ENCODE measurements around the gene COL15A1.
A peak's percentile ranks its signal among the peaks of the same experiment; 100 is the strongest.

The COL15A1 gene

DNA sequence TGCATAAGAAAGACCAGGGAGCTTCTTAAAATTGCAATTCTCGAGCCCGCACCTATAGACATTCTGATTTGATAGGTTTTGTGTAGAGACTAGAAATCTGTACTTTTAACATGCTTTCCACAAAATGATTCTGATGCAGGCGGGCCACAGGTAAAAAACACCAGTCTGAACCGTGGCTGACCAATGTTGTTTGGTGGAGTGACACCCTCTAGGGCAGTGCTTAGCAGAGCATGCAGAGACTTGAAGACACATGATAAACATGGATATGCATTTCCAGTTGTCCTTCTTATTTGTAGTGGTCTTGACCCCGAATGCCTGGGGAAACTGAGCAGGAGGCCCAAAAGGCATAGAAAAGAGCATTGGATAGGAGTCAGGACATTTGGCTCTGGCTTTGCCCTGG lies 10.5 kb upstream of the COL15A1 start:
- no peak overlapping the region for H3K4me3 ChIP-seq (ENCODE audit: low read depth, low read length)
- H3K9ac ChIP-seq (ENCODE audit: low read depth, low read length), result no peak overlapping the region
- no peaks in the 10 kb centered on the region for H3K9me3 ChIP-seq (ENCODE audit: control insufficient read depth, insufficient read depth, low read length)
- H3K27me3 ChIP-seq (ENCODE audit: control insufficient read depth, insufficient read depth, low read length), result no peaks in the 10 kb centered on the region
- H3K4me1 ChIP-seq (ENCODE audit: control insufficient read depth, insufficient read depth, low read length), result peaks cover 3% of the 10 kb centered on the region
- H3K36me3 ChIP-seq (ENCODE audit: control insufficient read depth, insufficient read depth, low read length), result no peaks in the 10 kb centered on the region

- H3K9ac ChIP-seq (ENCODE audit: low read depth, low read length), result no peak overlapping the region
- no peak overlapping the region for H3K4me3 ChIP-seq (ENCODE audit: low read depth, low read length)
- H3K4me1 ChIP-seq (ENCODE audit: control insufficient read depth, insufficient read depth, low read length), result peaks cover 3% of the 10 kb centered on the region
- no peaks in the 10 kb centered on the region for H3K27me3 ChIP-seq (ENCODE audit: control insufficient read depth, insufficient read depth, low read length)
- no peaks in the 10 kb centered on the region for H3K36me3 ChIP-seq (ENCODE audit: control insufficient read depth, insufficient read depth, low read length)
- H3K9me3 ChIP-seq (ENCODE audit: control insufficient read depth, insufficient read depth, low read length), result no peaks in the 10 kb centered on the region
Observed at GRCh38 chr9:98933890-98934289, 9.8 kb upstream of the COL15A1 start.

GRCh38 chr9:98935071-98935505 lies 8.6 kb upstream of the COL15A1 start:
- Histone ChIP-seq H3K4me3 (ENCODE audit: low read depth, low read length) (no peak overlapping the region), H3K4me1 (ENCODE audit: control insufficient read depth, insufficient read depth, low read length) (no peaks in the 10 kb centered on the region), H3K27me3 (ENCODE audit: control insufficient read depth, insufficient read depth, low read length) (peaks cover 3% of the 10 kb centered on the region), H3K36me3 (ENCODE audit: control insufficient read depth, insufficient read depth, low read length) (no peaks in the 10 kb centered on the region), H3K9ac (ENCODE audit: low read depth, low read length) (no peak overlapping the region), H3K9me3 (ENCODE audit: control insufficient read depth, insufficient read depth, low read length) (no peaks in the 10 kb centered on the region)

- H3K27me3 ChIP-seq (ENCODE audit: control insufficient read depth, insufficient read depth, low read length), result peaks cover 49% of the 10 kb centered on the region
- H3K36me3 ChIP-seq (ENCODE audit: control insufficient read depth, insufficient read depth, low read length), result no peaks in the 10 kb centered on the region
- H3K4me1 ChIP-seq (ENCODE audit: control insufficient read depth, insufficient read depth, low read length), result no peaks in the 10 kb centered on the region
- H3K9ac ChIP-seq (ENCODE audit: low read depth, low read length), result no peak overlapping the region
- no peak overlapping the region for H3K4me3 ChIP-seq (ENCODE audit: low read depth, low read length)
- H3K9me3 ChIP-seq (ENCODE audit: control insufficient read depth, insufficient read depth, low read length), result no peaks in the 10 kb centered on the region
Observed at GRCh38 chr9:98940276-98940675, 3.4 kb upstream of the COL15A1 start.

DNA sequence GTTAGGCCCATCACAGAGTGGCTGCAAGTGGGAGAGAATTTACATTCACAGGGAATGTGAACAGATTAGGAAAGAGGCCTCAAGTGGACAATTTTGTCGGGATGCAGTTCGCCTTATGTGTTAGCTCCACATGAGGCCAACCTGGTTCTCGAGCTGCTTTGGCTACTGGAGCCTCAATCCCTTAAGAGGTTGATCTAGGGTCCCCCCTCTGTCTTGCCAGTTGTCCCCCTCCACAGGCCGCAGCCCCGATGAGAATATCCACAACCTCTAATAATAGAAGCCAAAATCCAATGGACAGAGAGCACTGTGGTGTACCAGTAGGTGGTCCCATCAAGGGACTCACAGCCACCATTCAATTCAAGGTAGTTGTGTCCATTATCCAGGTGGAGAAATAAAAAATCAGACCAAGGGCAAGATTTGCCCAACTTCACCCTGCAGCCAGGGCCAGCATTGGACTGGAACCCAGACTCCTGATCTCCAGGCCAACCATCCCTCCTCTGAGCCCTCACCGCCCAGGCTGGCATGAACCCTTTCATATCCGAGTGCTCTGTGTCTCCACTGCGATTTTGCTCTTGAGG lies 1.7 kb upstream of the COL15A1 start:
- peaks cover 3% of the 10 kb centered on the region for H3K4me1 ChIP-seq (ENCODE audit: control insufficient read depth, insufficient read depth, low read length)
- peaks cover 62% of the 10 kb centered on the region for H3K27me3 ChIP-seq (ENCODE audit: control insufficient read depth, insufficient read depth, low read length)
- no peak overlapping the region for H3K9ac ChIP-seq (ENCODE audit: low read depth, low read length)
- H3K36me3 ChIP-seq (ENCODE audit: control insufficient read depth, insufficient read depth, low read length), result no peaks in the 10 kb centered on the region
- no peaks in the 10 kb centered on the region for H3K9me3 ChIP-seq (ENCODE audit: control insufficient read depth, insufficient read depth, low read length)
- no peak overlapping the region for H3K4me3 ChIP-seq (ENCODE audit: low read depth, low read length)

DNA sequence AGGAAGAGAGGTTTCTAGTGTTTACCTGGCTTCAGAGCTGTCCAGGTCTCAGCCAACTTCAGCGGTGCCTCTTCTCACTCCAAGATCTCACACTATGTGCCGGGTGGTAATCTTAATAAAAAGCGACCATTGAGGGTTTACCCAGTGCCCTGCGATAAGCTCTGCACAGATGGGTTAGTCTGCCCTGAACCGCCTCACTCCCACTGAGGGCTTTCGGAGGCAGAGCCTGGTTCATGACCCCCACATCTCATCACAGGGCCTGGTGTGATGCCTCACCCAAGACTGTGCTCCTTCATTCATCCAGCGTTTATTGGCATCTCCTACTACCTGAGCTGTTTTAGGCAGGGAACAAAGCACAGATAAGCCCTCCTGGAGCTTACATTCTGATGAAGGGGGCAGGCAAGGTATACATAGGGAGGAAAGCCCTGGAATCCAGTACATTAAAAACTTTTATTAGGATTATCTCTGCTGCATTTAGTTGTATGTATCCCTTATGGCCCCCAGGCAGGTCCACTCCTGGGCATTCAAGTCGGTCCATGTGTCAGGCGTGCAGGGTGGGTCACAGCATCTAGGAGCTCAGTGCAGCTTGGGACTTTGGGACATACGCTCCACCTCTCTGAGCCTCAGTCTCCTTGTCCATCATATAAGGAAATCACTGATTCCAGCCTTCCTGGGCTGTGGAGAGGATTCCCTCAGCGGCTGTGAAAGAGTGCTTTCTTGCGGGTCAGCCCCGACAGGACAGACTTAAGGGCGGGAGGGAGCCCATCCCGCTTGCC lies 613 bp upstream of the COL15A1 start:
- Histone ChIP-seq H3K27me3 (ENCODE audit: control insufficient read depth, insufficient read depth, low read length) (peaks cover 62% of the 10 kb centered on the region), H3K4me3 (ENCODE audit: low read depth, low read length) (peak overlapping the region; percentile 73), H3K36me3 (ENCODE audit: control insufficient read depth, insufficient read depth, low read length) (no peaks in the 10 kb centered on the region), H3K4me1 (ENCODE audit: control insufficient read depth, insufficient read depth, low read length) (peaks cover 3% of the 10 kb centered on the region), H3K9ac (ENCODE audit: low read depth, low read length) (no peak overlapping the region), H3K9me3 (ENCODE audit: control insufficient read depth, insufficient read depth, low read length) (no peaks in the 10 kb centered on the region)

- H3K27me3 ChIP-seq (ENCODE audit: control insufficient read depth, insufficient read depth, low read length), result peaks cover 62% of the 10 kb centered on the region
- no peaks in the 10 kb centered on the region for H3K9me3 ChIP-seq (ENCODE audit: control insufficient read depth, insufficient read depth, low read length)
- H3K36me3 ChIP-seq (ENCODE audit: control insufficient read depth, insufficient read depth, low read length), result no peaks in the 10 kb centered on the region
- peaks cover 3% of the 10 kb centered on the region for H3K4me1 ChIP-seq (ENCODE audit: control insufficient read depth, insufficient read depth, low read length)
- peak overlapping the region; percentile 73 for H3K4me3 ChIP-seq (ENCODE audit: low read depth, low read length)
- H3K9ac ChIP-seq (ENCODE audit: low read depth, low read length), result peak overlapping the region; percentile 12
Observed at GRCh38 chr9:98944057-98944733, 488 bp downstream of the COL15A1 start.

DNA sequence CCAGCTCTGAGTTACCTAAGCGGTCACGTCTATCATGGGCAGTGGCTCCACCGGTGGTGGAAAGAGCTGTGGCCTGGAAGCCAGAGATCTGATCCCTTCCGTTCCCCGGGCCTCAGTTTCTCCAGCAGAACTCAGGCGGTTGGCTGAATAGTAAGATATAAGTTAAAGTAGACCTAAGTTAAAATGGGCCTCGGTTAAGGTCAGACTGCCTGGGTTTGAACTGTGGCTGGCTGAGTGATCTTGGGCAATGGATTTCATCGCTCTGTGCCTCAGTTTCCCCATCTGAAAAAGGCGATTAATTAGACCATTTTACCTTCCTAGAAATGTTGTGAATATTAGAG lies 997 bp downstream of the COL15A1 start:
- Histone ChIP-seq H3K4me1 (ENCODE audit: control insufficient read depth, insufficient read depth, low read length) (peaks cover 3% of the 10 kb centered on the region), H3K27me3 (ENCODE audit: control insufficient read depth, insufficient read depth, low read length) (peaks cover 62% of the 10 kb centered on the region), H3K36me3 (ENCODE audit: control insufficient read depth, insufficient read depth, low read length) (no peaks in the 10 kb centered on the region), H3K4me3 (ENCODE audit: low read depth, low read length) (peak overlapping the region; percentile 73), H3K9me3 (ENCODE audit: control insufficient read depth, insufficient read depth, low read length) (no peaks in the 10 kb centered on the region), H3K9ac (ENCODE audit: low read depth, low read length) (no peak overlapping the region)

DNA sequence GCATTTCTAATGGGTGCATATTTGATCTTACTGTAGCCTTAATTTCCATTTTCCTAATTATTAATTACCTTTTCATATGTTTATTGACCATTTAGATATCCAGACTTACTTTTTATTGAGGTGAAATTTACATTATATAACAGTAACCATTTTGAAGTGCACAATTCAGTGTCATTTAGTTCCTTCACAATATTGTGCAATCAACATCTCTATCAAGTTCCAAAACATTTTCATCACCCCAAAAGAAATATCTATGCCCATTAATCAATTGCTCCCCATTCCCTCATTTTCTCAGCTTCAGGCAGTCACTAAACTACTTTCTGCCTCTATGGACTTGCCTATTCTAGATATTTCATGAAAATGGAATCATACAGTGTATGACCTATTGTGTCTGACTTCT lies 5.9 kb downstream of the COL15A1 start:
- Histone ChIP-seq H3K9me3 (ENCODE audit: control insufficient read depth, insufficient read depth, low read length) (no peaks in the 10 kb centered on the region), H3K9ac (ENCODE audit: low read depth, low read length) (no peak overlapping the region), H3K4me1 (ENCODE audit: control insufficient read depth, insufficient read depth, low read length) (peaks cover 3% of the 10 kb centered on the region), H3K36me3 (ENCODE audit: control insufficient read depth, insufficient read depth, low read length) (no peaks in the 10 kb centered on the region), H3K27me3 (ENCODE audit: control insufficient read depth, insufficient read depth, low read length) (peaks cover 20% of the 10 kb centered on the region), H3K4me3 (ENCODE audit: low read depth, low read length) (no peak overlapping the region)

GRCh38 chr9:98950262-98950661 lies 6.6 kb downstream of the COL15A1 start:
- H3K4me3 ChIP-seq (ENCODE audit: low read depth, low read length), result no peak overlapping the region
- peaks cover 3% of the 10 kb centered on the region for H3K4me1 ChIP-seq (ENCODE audit: control insufficient read depth, insufficient read depth, low read length)
- H3K36me3 ChIP-seq (ENCODE audit: control insufficient read depth, insufficient read depth, low read length), result no peaks in the 10 kb centered on the region
- no peak overlapping the region for H3K9ac ChIP-seq (ENCODE audit: low read depth, low read length)
- H3K27me3 ChIP-seq (ENCODE audit: control insufficient read depth, insufficient read depth, low read length), result peaks cover 13% of the 10 kb centered on the region
- H3K9me3 ChIP-seq (ENCODE audit: control insufficient read depth, insufficient read depth, low read length), result no peaks in the 10 kb centered on the region

DNA sequence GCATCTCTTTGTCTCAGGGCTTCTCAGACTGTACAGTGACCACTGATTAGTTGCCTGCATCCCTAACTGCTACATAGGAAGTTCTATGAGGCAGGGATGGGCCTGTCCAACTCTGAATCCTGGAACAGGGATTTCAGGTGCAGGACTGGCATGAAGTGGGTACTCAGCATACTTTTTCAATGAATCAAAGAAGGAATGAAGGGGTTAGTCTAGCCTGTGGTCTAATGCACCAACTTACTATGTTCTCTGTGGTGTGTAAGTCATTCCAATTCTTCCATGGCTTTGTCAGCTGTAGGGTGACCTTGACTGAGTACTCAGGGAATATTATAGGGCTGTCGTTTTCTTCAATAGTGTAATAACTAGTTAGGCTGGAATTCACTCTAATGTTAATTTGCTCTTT lies 8.3 kb downstream of the COL15A1 start:
- no peak overlapping the region for H3K4me3 ChIP-seq (ENCODE audit: low read depth, low read length)
- H3K9me3 ChIP-seq (ENCODE audit: control insufficient read depth, insufficient read depth, low read length), result no peaks in the 10 kb centered on the region
- no peaks in the 10 kb centered on the region for H3K27me3 ChIP-seq (ENCODE audit: control insufficient read depth, insufficient read depth, low read length)
- no peaks in the 10 kb centered on the region for H3K4me1 ChIP-seq (ENCODE audit: control insufficient read depth, insufficient read depth, low read length)
- no peaks in the 10 kb centered on the region for H3K36me3 ChIP-seq (ENCODE audit: control insufficient read depth, insufficient read depth, low read length)
- no peak overlapping the region for H3K9ac ChIP-seq (ENCODE audit: low read depth, low read length)
